Medulla oblongata (tissue), 1 donor: Measurements from ENCODE around the gene RASSF10.
"Not testable (repeated sequence)": the region's sequence is repeated elsewhere in the genome, so short reads cannot be mapped to it uniquely, and the experiment has no call there.

ENCODE experiments used
- DNase-seq: peaks from one replicate; pipeline ENCODE4 v3.0.0-alpha.2; 2015; ENCODE audit errors: extremely low spot score

RASSF10 gene

DNA sequence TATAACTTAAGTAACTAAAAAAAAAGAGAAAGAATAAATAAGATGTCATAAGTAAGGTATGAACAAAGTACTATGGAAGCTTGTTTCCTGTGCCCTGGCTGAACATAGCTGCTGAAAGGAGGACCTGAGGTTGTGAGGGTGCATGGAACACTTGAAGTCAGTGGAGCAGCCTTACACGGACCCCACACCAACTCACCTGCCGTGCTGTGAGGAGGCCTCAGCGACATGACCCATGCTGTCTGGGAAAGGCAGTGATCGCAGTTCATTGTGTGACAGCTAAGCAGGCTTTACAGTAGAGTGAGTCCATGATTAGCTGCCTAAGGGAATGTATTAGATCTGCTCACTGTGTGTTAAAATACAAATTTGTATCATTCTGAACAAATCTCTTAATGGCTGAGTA, 17.6 kb downstream of the RASSF10 start:
- no peak for DNase-seq

DNA sequence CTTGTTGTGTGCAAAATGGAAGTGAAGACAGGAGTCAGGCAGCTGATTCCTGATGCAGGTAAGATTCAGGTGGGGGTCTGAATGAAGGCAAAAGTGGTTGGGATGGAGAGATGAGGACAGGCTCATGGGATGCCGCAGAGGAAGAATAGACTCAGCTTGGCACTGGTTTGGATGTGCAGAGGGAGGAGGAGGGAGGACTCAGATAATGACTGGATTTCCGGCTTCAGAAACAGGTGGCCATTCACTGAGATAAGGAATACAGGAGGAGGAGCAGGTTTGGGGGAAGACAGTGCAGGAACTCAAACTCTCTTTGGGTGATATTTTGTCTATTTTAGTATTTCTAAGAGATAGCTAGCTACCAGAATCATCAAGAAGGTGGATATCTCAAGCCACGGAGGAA, 19.2 kb downstream of the RASSF10 start:
- no peak for DNase-seq

DNA sequence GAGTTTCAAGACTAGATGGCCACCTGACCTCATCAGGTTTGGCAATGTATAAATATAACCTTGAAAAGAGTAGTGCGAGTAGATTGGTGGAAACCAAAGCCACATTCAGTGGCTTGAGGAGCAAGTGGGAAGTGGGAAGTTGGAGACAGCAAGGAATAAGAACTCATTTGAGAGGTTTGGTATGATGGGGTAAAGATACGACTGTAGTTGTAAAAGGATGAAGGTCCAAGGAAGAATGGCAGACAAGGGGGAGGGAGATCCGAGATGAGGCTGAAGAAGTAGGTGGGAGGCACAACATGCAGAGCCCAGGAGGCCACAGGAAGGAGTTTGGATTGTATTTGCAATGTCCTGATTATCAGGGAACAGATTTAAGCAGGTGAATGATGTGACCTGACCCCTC, 20.8 kb downstream of the RASSF10 start:
- no peak for DNase-seq

DNA sequence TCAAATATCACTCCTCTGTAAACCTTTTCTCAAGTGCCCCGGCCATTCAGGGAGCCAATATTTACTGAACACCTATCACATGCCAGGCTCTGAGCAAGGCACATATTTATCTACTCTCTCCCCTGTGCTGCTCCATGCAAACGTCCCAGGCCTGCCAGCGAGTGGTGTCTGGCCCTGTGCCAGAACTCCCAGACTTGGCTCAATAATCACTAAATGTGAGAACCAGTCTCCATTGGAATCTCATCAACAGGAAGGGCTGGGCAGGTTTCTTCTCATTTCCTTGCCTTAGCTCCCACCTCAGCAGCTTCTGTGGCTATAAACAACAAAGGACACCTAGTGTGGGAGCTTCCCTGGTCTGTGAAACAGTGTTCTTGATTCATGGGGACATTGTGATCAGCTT, 21.7 kb downstream of the RASSF10 start:
- DNase-seq: no peak

DNA sequence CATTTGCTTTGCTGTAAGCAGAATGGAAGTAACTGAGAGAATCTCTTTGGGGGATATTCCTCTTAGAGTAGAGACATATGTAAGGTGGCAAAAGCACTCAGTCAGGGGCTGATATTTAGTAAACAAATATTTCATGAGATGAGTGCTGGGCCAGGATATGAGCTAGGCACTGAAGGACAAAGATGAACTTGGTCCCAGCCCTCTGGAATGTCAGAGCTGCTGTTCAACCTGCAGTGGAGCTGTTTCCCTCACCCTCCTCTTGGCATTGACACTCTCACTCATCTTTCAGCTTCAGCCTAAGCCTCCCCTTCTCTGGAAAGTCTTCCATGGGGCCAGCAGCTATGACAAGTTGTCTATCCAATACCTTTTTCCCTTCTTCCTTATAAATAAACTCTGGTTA, 22.2 kb downstream of the RASSF10 start:
- DNase-seq: no peak

DNA sequence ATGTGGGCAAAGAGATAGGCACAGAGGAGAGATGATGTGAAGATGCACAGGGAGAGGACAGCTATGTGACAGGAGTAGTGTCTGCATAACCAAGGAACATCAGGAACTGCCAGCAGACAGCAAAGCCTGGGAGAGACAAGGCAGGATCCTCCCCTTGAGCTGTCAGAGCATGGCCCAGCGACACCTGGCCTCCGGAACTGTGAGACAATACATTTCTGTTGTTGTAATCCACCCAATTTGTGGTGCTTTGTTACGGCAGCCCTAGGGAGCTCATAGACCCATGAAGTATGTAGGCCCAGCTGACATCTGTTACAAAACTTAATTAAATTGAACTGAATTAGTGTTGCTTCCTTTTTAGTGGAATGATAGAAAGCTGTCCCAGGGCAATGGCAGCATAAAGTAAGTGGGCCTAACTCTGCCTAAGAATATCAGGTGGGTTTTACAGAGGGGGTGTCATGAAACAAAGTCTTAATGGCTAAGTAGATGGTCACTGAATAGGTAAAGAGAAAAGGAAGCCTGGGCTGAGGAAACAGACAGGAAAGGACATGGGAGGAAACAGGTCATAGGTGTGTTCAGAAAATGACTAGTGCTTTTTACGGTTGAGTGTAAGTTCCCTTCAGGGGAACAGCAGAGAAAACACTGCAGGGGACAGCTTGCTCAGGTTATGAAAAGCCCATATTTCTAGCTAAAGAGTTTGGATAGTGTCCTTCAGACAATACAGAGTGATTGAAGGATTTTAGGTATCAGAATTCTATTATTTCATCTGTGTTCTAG, 24.8 kb downstream of the RASSF10 start:
- no peak for DNase-seq

DNA sequence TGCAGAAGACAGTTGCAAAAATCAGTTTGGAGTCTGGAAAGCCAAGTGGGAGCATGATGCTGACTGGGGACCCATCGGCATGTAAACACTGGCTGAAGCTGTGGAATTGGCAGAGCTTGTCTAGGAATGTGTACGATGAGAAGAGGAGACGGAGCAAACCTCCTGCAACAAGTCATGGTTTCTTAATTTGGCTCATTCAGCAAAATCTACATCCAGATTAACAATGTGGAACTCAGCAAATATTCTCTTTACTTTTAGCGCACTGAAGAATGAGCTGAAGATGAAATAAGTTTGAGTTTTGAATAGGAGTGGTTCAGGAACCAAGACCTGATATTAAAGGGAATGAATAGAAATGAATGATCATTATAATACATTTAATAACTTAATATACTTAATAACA, 26.6 kb downstream of the RASSF10 start:
- no peak for DNase-seq

DNA sequence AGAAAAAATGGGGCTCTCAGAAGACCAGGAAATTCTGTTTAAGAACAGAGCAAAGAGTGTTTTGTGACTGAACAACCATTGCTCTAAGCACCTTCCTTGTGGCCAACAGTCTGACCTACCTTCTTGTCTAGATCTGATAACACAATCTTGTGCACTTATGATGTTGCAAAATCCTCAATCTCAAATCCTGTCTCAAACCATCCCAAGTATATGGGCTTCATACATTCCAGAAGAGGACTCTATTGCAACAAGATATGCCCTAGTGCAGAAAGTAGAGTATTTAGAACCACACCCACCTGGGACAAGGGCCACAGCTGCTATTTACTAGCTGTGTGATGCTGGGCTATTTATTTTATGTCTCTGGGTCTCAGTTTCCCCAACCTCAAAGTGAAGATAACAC, 27.1 kb downstream of the RASSF10 start:
- DNase-seq: no peak

DNA sequence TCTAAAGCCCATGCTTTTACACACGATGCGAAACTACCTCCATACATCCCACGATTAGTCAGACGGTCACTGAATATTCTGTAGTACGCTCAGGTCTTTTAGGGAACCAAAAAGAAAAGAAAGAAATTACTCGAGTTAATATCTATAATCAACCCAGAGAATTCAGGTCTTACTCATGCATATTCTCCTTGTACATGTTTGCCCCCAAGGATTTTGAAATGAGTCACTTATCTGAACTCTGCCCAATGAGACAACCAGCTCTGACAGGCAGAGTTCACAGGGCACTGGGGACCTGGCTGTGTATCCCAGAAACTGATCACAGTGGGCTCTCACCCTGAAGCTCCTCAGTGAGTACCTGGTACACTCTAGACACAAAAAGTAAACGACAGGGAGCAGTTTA, 29.2 kb downstream of the RASSF10 start:
- DNase-seq: no peak

DNA sequence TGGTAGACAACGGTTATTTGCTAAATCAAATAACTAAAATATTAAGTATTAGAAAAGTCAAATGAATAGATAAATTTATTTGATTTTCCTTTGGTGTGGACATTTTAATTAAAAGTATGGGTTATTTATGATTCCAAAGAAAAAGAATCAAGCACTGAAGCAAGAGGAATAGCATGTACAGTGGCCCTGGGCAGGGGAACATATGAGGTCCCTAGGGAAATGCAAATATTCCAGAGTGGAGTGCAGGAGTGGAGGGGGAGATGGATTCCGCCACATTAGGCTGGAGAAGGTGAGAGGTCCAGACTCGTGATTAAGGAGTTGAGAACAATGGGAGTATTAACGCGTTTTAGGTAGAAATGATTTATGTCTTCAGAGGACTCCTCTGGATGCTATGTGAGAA, 30.0 kb downstream of the RASSF10 start:
- no peak for DNase-seq

DNA sequence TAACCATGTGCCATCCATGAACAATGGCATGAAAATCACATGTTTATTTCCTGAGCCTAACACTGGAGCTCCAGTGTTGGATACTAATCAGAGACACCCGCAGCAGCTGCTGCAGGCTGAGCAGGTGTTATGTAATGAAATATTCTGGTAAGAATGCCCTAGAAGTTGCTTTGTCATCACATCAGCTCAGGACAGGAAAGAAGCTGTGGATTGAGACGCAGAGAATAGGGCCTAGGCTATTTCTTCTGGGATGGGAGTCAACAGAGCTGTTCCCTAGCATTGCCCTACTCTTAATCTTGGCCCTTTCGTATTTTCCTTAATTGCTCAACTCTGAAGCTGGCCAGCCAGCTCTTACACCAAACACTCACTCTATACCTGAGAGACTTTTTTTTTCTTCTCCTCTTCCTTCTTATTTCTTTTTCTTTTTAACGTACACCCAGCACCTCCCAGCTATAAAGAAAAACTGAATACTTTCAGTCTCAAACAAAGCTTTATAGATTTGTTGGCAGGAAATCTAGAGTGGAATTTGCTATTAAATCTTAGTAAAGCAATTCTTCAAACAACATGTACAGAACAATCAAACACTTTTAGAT, 31.9 kb downstream of the RASSF10 start:
- DNase-seq: peak; percentile 34

DNA sequence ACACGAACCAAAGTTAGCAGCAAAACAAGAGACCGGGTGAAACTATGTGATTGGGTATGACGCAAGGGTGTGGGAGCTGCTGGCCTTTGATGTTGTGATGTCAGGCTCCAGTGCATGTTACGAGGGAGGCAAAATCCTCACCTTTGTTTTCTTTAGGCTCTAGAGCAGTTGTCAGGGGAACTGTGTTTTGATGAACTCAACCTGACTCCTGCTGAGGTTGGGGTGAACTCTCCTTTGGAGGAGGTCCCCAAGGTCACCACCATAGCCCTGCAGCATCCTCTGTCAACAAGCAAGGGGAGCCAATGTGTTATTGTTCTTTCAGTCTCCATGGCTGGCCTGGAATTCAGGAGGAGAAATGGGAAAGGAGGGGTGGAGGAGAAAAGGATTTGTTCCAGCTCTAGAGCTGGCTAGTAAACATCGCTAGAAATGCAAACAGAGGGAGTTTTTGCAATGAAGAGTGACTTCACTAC, 33.8 kb downstream of the RASSF10 start:
- no peak for DNase-seq

DNA sequence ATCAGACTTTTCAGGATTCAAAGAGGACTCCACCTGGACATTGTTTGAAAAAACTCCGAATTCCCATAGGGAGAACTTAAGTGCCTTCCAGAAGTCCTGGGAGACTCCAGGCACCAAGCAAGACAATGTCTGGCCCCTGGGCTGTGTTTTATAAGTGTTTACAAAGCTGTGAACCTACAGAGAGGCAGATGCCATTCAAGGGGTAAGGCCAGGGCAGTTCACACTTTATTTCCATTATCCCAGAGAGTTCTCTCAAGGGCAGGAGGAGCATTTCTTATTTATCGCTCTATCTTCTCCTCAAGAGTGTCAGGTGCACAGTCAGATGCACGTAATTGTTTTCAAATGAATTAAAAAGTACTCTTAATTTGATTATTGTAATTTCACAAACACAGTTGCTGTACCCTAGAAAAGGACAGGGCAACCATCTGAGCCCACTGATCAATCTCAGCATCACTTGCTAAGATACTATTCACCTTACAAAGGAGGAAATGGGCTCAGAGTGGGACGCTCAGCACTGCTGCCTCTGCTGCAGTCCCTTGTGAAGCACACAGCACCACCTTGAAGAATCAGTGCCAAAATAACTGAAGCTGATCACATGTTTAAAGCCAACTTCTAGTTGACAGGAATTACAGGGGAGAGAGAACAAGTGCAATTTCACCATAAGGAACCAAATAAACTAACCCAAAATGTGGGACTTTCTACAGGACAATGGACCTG, 35.0 kb downstream of the RASSF10 start:
- DNase-seq: no peak

DNA sequence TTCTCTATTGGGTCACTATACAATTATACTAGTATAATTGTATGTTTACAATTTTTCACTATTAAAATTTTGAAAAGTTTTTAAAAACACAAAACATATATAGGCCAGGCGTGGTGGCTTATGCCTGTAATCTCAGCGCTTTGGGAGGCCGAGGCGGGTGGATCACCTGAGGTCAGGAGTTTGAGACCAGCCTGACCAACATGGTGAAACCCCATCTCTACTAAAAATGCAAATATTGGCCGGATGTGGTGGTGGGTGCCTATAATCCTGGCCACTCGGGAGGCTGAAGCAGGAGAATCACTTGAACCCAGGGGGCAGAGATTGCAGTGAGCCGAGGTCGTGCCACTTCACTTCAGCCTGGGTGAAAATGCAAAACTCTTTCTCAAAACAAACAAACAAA, 36.0 kb downstream of the RASSF10 start:
- DNase-seq: not testable (repeated sequence)

DNA sequence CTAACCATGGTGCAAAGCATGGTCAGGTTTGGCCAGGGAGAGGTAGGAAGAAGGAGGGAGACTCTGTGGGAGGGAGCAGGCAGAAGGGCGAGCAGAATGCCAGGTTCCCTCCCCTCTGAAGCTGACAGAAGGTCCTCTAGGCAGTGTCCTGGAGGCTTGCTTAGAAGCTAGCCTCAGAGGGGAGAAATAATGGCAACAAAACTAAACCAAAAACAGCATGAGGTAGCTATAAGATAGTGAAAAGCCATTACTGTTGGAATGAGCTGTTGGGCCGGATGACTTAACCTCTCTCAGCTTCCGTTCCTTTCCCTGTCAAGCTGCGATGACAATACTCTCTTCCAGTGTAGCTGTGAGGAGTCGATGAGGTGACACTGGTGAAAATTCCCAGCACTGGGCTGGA, 36.6 kb downstream of the RASSF10 start:
- DNase-seq: no peak

DNA sequence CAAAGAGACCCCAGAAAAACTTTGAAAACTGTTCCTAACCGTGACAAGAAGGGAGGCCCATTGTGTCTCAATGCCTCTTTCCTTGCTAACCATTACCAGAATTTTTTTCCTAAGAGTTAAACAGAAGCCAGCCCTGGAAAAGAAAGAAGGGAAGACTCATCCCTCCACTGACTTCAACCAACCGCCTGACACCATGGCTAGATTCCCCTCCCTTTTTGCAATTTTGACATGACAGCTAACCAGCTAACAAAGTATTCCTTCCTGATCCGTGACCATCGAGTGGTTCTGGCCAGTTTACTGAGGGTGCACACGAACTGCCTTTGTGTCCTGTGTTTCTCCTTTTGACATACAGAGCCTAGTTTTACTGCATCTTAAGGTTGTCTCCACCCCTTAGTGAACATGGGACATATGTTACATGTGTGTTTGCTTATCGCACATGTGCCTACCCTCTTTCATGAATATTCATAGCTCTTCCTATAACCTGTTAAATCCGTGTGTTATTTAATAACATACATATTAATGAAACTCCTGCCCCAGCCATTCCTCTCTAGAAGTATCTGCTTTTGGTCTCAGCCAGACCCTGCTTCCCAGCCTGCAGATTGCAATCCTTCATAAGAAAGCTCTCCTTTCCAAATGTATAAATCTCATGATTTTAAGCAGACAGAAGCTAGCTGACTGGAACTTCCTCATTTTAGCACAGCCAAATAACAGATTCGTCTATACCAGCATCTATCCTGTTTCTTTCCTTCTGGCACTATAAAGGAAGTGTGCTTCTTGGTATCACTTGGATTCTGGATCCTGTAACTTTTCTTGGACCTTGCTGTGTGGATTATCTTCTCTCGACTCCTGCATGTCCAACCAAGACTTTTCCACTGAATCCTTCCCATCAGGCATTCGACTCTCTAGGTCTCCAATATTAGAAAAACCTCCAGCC, 37.8 kb downstream of the RASSF10 start:
- DNase-seq: no peak

DNA sequence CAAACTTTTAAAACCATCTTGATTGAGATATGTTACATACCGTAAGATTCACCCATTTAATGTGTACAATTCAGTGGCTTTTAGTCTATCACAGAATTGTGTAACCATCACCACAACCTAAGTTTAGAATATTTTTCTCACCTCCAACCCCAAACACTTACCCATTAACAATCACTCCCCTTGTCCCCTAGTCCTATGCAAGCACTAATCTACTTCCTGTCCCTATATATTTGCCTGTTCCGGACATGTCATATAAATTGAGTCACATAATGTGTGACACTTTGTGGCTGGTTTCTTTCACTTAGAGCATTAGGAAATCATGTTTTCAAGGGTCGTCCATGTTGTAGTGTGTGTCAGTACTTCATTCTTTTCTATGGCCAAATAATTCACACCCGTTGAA, 38.8 kb downstream of the RASSF10 start:
- no peak for DNase-seq

DNA sequence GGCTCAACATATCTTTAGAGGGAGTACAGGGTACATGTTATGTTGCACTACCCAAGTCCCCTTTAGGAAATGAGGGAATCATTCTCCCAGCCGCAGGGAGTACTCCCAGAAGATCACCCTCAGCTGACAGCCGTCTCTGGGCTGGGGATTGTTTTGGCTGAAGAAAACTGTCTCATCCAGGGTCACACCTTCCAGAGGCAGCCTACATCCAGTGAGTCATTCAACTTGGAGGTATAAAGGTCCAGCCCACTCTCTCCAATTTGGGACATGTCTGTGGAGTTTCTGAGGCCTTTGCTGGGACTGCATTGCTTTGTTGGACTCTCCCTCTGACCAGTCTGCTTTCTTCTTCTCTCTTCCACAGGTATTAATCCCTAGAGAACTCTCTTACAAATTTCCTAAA, 42.1 kb downstream of the RASSF10 start:
- no peak for DNase-seq

DNA sequence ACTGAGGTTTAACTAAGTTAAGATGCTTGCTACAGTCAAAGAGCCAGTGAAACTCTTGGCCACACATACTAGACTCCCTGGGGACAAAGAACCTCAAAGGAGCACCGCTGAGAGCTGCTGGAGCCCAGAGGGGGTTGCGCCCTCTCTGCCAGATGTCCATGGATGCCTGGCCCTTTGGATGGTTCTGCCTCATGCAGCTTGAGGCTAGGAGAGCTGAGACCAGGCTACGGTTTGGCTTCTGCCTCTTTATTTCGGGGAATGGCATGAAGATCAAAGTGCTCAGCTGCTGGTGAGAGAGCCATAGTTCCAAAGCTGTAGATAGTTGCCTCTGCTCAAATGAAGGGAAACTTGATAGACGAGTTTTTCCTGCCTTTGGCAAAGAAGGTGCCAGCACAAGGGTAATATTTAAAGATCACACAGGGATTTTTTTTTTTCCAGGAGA, 43.0 kb downstream of the RASSF10 start:
- DNase-seq: no peak

DNA sequence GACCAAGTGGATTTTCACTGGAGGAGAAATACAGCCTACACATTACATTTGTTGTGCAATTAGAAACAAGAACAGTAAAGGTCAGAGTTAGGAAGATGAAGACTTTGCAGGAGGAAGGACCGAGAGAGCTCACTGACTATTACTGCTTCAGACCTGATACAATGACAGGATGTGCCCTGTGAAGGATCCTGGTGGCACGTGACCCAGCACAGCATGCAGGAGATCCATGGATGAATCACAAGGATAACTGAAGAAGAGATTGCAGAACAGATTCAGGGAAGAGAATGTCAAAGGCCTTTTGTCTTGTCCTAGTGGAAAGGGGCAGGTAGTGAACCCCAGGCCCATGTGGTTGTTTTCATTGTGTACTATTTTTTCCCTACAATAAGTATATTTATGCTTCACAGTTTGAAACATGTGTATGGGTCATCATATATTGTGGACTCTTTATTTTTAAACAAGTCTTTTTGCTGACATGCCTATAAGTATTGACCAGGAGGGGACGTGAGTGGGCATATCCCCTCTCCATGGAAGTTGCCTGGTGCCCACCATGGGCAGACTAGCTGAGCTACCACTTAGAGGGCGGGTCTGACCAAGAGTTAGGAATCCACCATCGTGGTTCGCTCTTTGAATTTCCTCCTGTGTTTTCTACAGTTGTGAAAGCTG, 44.3 kb downstream of the RASSF10 start:
- no peak for DNase-seq

DNA sequence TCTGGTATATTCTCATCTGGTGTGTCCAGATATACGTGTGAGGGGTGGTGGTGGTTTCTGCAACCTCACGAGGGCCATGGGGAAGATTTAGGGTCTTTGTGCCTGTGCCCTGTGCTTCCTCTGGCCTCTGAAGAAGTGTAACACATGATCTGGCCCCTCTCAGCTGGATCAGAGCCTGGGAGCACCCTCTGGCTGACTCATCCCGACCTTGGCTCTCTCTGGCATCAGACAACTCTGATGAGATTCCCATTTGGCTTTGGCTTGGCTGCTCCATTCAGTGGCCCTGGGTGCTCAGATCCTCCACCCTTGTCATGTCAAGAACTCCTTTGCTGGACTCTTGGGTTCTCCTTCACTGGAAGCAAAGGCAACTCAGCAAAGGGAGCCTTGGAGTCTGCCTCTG, 45.2 kb downstream of the RASSF10 start:
- no peak for DNase-seq
